Activated B cell treated with CpG ODN at 0.5 μM for 24 hours (primary cell): Measurements from ENCODE around the gene SNTB2. TPM values are rescaled to one million over a fixed set of nuclear protein-coding genes. Genes with fewer than 3 reads are reported as not detected.

Source experiments
- ATAC-seq: fragments of 200-7000 bp; cut with Tn5 transposase; one replicate; pipeline ENCODE4 v1.10.0; 2021; ENCODE audit warnings: low read depth, mild to moderate bottlenecking, moderate library complexity
- CTCF ChIA-PET: fragments of 350-600 bp; sonication (Branson Sonifier 250); formaldehyde crosslinking; loops from one replicate; lab custom pipeline; 2021; ENCODE audit warnings: antibody characterized with exemption; lab: Charles Lee
- POLR2A ChIA-PET: fragments of 350-600 bp; sonication (Branson Sonifier 250); formaldehyde crosslinking; loops from one replicate; lab custom pipeline; 2021; ENCODE audit warnings: antibody characterized with exemption; lab: Charles Lee
- DNase-seq: peaks from one replicate; pipeline ENCODE4 v3.0.0; 2022
- H3K27ac Mint-ChIP-seq: one replicate; pipeline ENCODE4 v1.8.0; 2020; ENCODE audit warnings: mixed read lengths
- H3K27me3 Mint-ChIP-seq: one replicate; pipeline ENCODE4 v1.8.0; 2021; ENCODE audit warnings: mixed read lengths
- H3K36me3 Mint-ChIP-seq: one replicate; pipeline ENCODE4 v1.8.0; 2021; ENCODE audit warnings: low read depth, mixed read lengths
- H3K4me1 Mint-ChIP-seq: one replicate; pipeline ENCODE4 v1.8.0; 2021; ENCODE audit warnings: mixed read lengths
- H3K4me3 Mint-ChIP-seq: one replicate; pipeline ENCODE4 v1.8.0; 2020; ENCODE audit warnings: mild to moderate bottlenecking, mixed read lengths
- H3K9me3 Mint-ChIP-seq: one replicate; pipeline ENCODE4 v1.8.0; 2020; ENCODE audit warnings: mixed read lengths
- CTCF ChIP-seq: fragments of 200-600 bp; IDR thresholded peaks from one replicate; pipeline ENCODE4 v1.8.0; 2022; ENCODE audit warnings: antibody characterized with exemption, mild to moderate bottlenecking
- intact Hi-C: fragments of 100-400 bp; cut with micrococcal nuclease; formaldehyde crosslinking; loops from one replicate; pipeline ENCODE4 v1.15.1; 2024
- total RNA-seq: library from RNA; stranded (reverse); gene quantifications from 2 replicates; pipeline ENCODE4 v1.2.3, GENCODE V29; 2022

SNTB2 gene
- total RNA-seq, 1 donor from 2014 or later: 7.7 TPM

GRCh38 chr16:69350536-69351133 is 163.7 kb downstream of the SNTB2 start:
- intact Hi-C loops: no loop called here
- no peak for TF ChIP-seq CTCF
- Mint-ChIP-seq H3K4me1 (peaks cover 6% of the 10 kb centered on the region), H3K9me3 (no peaks in the 10 kb centered on the region), H3K4me3 (no peak overlapping the region), H3K27me3 (no peaks in the 10 kb centered on the region), H3K36me3 (peaks cover 52% of the 10 kb centered on the region), H3K27ac (no peak overlapping the region)
- POLR2A ChIA-PET: no interaction called here
- CTCF ChIA-PET: no interaction called here
- ATAC-seq: no peak
- no peak for DNase-seq

- POLR2A ChIA-PET: no interaction called here
- Mint-ChIP-seq H3K27ac (no peak within 1 kb of the TSS), H3K4me3 (no peak within 1 kb of the TSS), H3K36me3 (peaks cover 56% of the 10 kb centered on the region), H3K9me3 (no peaks in the 10 kb centered on the region), H3K27me3 (no peaks in the 10 kb centered on the region), H3K4me1 (no peaks in the 10 kb centered on the region)
- no peak for ATAC-seq
- CTCF ChIA-PET: no interaction called here
- no peak for TF ChIP-seq CTCF
- DNase-seq: no peak
- intact Hi-C loops: no loop called here
These were observed 164.5 kb downstream of the SNTB2 start, which contains the start of gene TMED6 for GRCh38 chr16:69351309-69352027. Gene TMED6, minus strand, starts transcription at chr16:69351786. Its CDS starts 33 bp downstream, at chr16:69351753.

Other genes starting within 250 kb of the SNTB2 start
- gene HAS3, start 81.5 kb upstream of the SNTB2 start, total RNA-seq: 0.71 and 0.82 TPM in 2 replicates
- gene CHTF8, start 54.6 kb upstream of the SNTB2 start, total RNA-seq: 134 and 143 TPM in 2 replicates
- 53.5 and 55.3 TPM in 2 replicates for gene UTP4, start 54.5 kb upstream of the SNTB2 start, total RNA-seq
- gene VPS4A, start 124.2 kb downstream of the SNTB2 start, total RNA-seq: 34.2 and 41.7 TPM in 2 replicates
- gene PDF, start 143.4 kb downstream of the SNTB2 start, total RNA-seq: 11.1 and 15.3 TPM in 2 replicates
- gene COG8, start 152.4 kb downstream of the SNTB2 start, total RNA-seq: 40.5 and 45.4 TPM in 2 replicates
- gene NIP7, start 152.6 kb downstream of the SNTB2 start, total RNA-seq: 42.4 and 44.3 TPM in 2 replicates
- 2.0 and 2.8 TPM in 2 replicates for gene TMED6, start 164.6 kb downstream of the SNTB2 start, total RNA-seq
- 48.4 and 50.3 TPM in 2 replicates for gene TERF2, start 198.8 kb downstream of the SNTB2 start, total RNA-seq
- gene CYB5B, start 237.5 kb downstream of the SNTB2 start, total RNA-seq: 112 and 115 TPM in 2 replicates